HL-60 (cell line): ENCODE measurements around the gene RTP5.

Source experiments
- CTCF ChIP-seq: IDR thresholded peaks from one replicate; pipeline ENCODE4 v1.5.1; 2011; ENCODE audit warnings: low read length, control low read depth, inconsistent platforms; ENCODE audit not compliant: insufficient read depth
- GABPA ChIP-seq: IDR thresholded peaks from 2 replicates; pipeline ENCODE4 v1.6.1; 2012; ENCODE audit warnings: low read depth
- POLR2AphosphoS5 ChIP-seq: IDR thresholded peaks from 2 replicates; pipeline ENCODE4 v1.6.1; 2012; ENCODE audit warnings: low read depth
- REST ChIP-seq: IDR thresholded peaks from 2 replicates; pipeline ENCODE4 v1.6.1; 2012; ENCODE audit warnings: low read depth; ENCODE audit not compliant: insufficient replicate concordance
- SPI1 ChIP-seq: IDR thresholded peaks from 2 replicates; pipeline ENCODE4 v1.6.1; 2012; ENCODE audit warnings: low read depth, mild to moderate bottlenecking, borderline replicate concordance

GRCh38 chr2:241905716-241906377, 36.3 kb downstream of the RTP5 start:
- TF ChIP-seq REST (no peak), CTCF (no peak), POLR2AphosphoS5 (no peak), GABPA (no peak), SPI1 (no peak)
